Aorta (tissue), 5 donors: Measurements from ENCODE around the gene DSCAM. TPM values are rescaled to one million over a fixed set of nuclear protein-coding genes. Genes with fewer than 3 reads are reported as not detected.
A peak's percentile ranks its signal among the peaks of the same experiment; 100 is the strongest.

Source experiments
- ATAC-seq: fragments of 200-7000 bp; cut with Tn5 transposase; one replicate; pipeline ENCODE4 v1.9.1; 2022; ENCODE audit warnings: moderate library complexity; ENCODE audit not compliant: low FRiP score
- DNase-seq, 2 donors: peaks; one replicate each; pipeline ENCODE4 v3.0.0-alpha.2; 2020
- H3K27ac ChIP-seq, 2 donors: one replicate each; pipeline ENCODE4 v1.5.1; 2013; ENCODE audit warnings: low read length in 2 of 2, mild to moderate bottlenecking in 2 of 2, moderate library complexity in 2 of 2, control low read depth in 1 of 2, inconsistent platforms in 1 of 2, low read depth in 1 of 2
- H3K27me3 ChIP-seq, 2 donors: one replicate each; pipeline ENCODE4 v1.6.1; 2013; ENCODE audit warnings: control low read depth in 1 of 2, low read length in 1 of 2, mild to moderate bottlenecking in 1 of 2, moderate library complexity in 1 of 2; ENCODE audit not compliant: insufficient read depth in 2 of 2, control insufficient read depth in 1 of 2
- H3K36me3 ChIP-seq, 2 donors: one replicate each; pipeline ENCODE4 v1.6.1; 2013; ENCODE audit warnings: control low read depth in 1 of 2, low read length in 1 of 2, mild to moderate bottlenecking in 1 of 2; ENCODE audit not compliant: insufficient read depth in 2 of 2, control insufficient read depth in 1 of 2
- H3K4me1 ChIP-seq, 2 donors: one replicate each; pipeline ENCODE4 v1.6.1; 2013; ENCODE audit warnings: low read length in 2 of 2, control low read depth in 1 of 2, mild to moderate bottlenecking in 1 of 2, moderate library complexity in 1 of 2; ENCODE audit not compliant: insufficient read depth in 2 of 2, control insufficient read depth in 1 of 2
- H3K4me3 ChIP-seq, 2 donors: one replicate each; pipeline ENCODE4 v1.5.1; 2013; ENCODE audit warnings: low read length in 2 of 2, control low read depth in 1 of 2, mild to moderate bottlenecking in 1 of 2
- H3K9me3 ChIP-seq: one replicate; pipeline ENCODE4 v1.6.1; 2013; ENCODE audit warnings: mild to moderate bottlenecking, low read length; ENCODE audit not compliant: control insufficient read depth
- WGBS, 2 donors: extraction: QIAGEN DNeasy Blood & Tissue Kit; methylation state at CpG; one replicate each; pipeline ENCODE4 v1.1.7; 2013; 5-methylcytosine and 5-hydroxymethylcytosine counted together
- intact Hi-C, 2 donors: fragments of 100-400 bp; cut with DNase I; formaldehyde crosslinking; loops; one replicate each; pipeline versions ENCODE4 v1.14.2 to v1.15.0; 2022
- polyA plus RNA-seq, 2 donors: library from polyadenylated mRNA; stranded (reverse); fragments of 200-250 nt; gene quantifications; one replicate each; pipeline ENCODE4 v1.2.3, GENCODE V29; 2013
- total RNA-seq, 2 donors: library from RNA; stranded (reverse); fragmentation: NEBNext Ultra II Directional; extraction: Animal tissue kit (Norgen Biotek cat#: 25700); gene quantifications; one replicate each; pipeline ENCODE4 v1.2.1, GENCODE V29; 2021
- donor health status: healthy with polysubstance abuse.
- donor health status: Bipolar disorder and iron deficiency.
- donor health status: DM: no; HTN: no; CAD: no.
- donor health status: DM: no; HTN: no; CAD: no.
- donor health status: DM: yes; HTN: yes; CAD: no.

Gene DSCAM
- total and polyA plus RNA-seq, 4 donors = not detected

DNA sequence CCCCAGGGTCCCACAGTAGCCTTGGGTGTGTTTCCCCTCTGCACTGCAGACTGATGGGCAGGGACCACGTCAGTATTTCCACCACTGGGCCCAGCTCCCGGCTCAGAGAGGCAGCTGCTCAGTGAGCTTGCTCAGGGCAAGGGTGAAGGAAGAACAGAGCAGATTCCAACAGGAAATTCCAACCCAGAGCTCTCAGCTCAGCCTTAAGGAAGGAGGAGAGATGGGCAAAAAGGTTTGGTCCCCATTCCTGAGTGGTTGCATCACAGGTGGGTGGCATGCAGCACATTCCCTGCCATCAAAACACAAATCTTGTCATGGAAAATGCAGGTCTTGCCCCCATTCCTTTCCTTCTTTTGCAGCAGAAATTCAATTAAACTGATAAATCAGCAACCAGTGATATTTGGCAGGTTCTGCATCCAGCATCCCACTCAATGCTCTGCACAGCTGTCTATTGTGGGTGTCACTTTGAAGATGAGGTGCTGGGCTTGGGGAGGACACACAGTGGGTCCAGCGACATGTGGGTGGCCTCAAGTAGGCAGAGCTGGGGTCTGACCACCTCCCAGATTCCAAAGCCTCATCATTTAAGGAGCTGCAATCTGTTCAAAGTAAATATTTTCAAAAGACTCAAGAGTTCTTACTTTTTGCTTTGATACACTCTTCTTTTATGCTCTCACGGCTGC is 315.4 kb downstream of the DSCAM start:
- intact Hi-C loops = no loop called here
- H3K27me3 ChIP-seq = no peaks in the 10 kb centered on the region
- WGBS, 2 donors = 24 to 36% methylated on average over 4 of the region's 4 CpGs
- no peaks in the 10 kb centered on the region for H3K4me1 ChIP-seq
- ATAC-seq = no peak
- peaks cover 7% of the 10 kb centered on the region for H3K9me3 ChIP-seq
- H3K27ac ChIP-seq = no peak overlapping the region
- no peak overlapping the region for H3K4me3 ChIP-seq
- no peak for DNase-seq
- no peaks in the 10 kb centered on the region for H3K36me3 ChIP-seq

GRCh38 chr21:40531016-40531415 is 315.9 kb downstream of the DSCAM start:
- no peaks in the 10 kb centered on the region for H3K27me3 ChIP-seq
- intact Hi-C loops = no loop called here
- no peaks in the 10 kb centered on the region for H3K36me3 ChIP-seq
- peaks cover 9% of the 10 kb centered on the region for H3K9me3 ChIP-seq
- no peak overlapping the region for H3K4me3 ChIP-seq
- WGBS, 2 donors = 77 to 81% methylated on average over 10 of the region's 10 CpGs
- no peaks in the 10 kb centered on the region for H3K4me1 ChIP-seq
- H3K27ac ChIP-seq = no peak overlapping the region
- no peak for ATAC-seq
- no peak for DNase-seq

GRCh38 chr21:40517646-40518045 is 329.3 kb downstream of the DSCAM start:
- DNase-seq = no peak
- ATAC-seq = no peak
- Histone ChIP-seq H3K9me3 (no peaks in the 10 kb centered on the region), H3K36me3 (no peaks in the 10 kb centered on the region), H3K27ac (no peak overlapping the region), H3K4me3 (no peak overlapping the region), H3K27me3 (no peaks in the 10 kb centered on the region), H3K4me1 (no peaks in the 10 kb centered on the region)
- intact Hi-C loops = no loop called here

DNA sequence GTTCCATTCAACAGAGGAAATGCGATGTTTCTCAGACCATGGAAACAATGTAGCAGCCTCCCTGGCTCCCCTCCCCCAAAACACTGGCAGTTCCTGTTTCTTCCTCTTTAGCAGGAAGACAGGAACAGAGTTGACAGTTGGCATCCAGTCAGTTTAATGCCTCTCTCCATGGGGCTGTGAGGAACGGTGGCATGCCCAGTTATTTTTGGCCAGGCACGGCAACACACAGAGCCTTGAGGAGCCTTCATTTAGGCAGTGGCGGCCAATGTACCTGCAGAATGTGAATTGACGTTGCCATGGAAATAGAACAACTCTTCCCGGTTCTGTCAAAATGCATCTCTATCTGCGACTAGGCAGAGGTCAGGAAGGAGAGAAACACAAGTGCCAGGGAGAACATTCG is 330.6 kb downstream of the DSCAM start:
- intact Hi-C loops = no loop called here
- WGBS, 2 donors = 17 to 19% methylated on average over 8 of the region's 8 CpGs
- Histone ChIP-seq H3K27ac (no peak overlapping the region), H3K9me3 (no peaks in the 10 kb centered on the region), H3K36me3 (no peaks in the 10 kb centered on the region), H3K4me3 (no peak overlapping the region), H3K27me3 (no peaks in the 10 kb centered on the region), H3K4me1 (no peaks in the 10 kb centered on the region)
- ATAC-seq (no peak), DNase-seq (peak in 1 of 2 donors; percentile 73)

DNA sequence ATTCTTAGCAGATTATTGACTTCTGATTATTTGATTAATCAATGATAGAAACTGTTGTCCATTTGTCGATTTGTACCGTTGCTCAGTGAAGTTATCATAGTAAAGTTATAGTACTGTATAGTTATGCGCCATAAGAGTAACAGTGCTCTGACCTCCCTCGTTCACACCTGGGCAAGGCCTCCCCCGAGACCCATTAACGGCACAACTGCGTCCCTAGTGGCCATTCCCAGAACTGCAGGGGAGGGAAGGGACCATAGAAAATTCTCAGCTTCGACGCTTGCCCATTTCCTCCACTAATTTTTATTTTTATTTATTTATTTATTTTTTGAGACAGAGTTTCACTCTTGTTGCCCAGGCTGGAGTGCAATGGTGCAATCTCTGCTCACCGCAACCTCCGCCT is 334.4 kb downstream of the DSCAM start:
- intact Hi-C loops = no loop called here
- no peak for DNase-seq
- no peaks in the 10 kb centered on the region for H3K27me3 ChIP-seq
- WGBS, 2 donors = 83% methylated on average over 11 of the region's 11 CpGs
- H3K4me1 ChIP-seq = no peaks in the 10 kb centered on the region
- H3K27ac ChIP-seq = no peak overlapping the region
- H3K9me3 ChIP-seq = no peaks in the 10 kb centered on the region
- ATAC-seq = no peak
- no peaks in the 10 kb centered on the region for H3K36me3 ChIP-seq
- H3K4me3 ChIP-seq = no peak overlapping the region

DNA sequence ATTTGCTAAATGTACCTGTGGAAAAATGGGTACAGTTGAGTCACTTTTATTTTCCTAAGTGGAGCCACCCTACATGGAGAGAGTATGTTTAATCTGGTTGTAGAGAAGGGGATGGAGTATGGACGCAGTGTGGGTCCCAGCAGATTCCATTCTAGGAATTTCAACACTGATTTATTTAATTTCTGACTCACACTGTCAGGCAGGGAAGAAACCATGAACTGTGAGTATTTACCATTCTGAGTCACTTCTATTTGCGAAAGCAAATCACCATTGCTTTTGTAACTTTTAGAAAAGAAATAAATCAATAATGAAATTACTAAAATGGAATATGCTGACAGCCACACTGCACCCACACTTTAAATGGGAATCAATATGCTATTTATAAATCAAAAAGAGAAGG is 339.0 kb downstream of the DSCAM start:
- WGBS, 2 donors = 42 to 51% methylated on average over 2 of the region's 2 CpGs
- Histone ChIP-seq H3K4me1 (no peaks in the 10 kb centered on the region), H3K4me3 (no peak overlapping the region), H3K27ac (no peak overlapping the region), H3K9me3 (no peaks in the 10 kb centered on the region), H3K27me3 (no peaks in the 10 kb centered on the region), H3K36me3 (no peaks in the 10 kb centered on the region)
- DNase-seq = no peak
- intact Hi-C loops = no loop called here
- ATAC-seq = no peak

DNA sequence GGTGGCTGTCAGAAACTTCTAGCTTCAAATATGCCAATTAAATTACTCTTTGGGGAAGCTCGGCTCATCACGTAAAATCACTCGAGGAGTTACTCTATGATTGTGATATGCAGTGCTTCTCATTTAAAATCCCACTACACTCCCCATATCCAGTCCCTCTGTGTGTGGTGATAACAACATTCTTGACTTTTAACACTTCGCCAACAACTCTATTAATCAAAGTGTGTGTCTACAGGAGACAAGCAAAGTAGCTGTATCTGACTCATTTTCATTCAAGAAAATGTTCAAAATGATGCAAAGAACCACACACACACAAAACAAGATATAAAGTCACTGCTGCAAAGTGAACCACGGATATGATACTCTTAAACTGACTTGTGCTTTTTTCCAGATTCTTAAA is 341.3 kb downstream of the DSCAM start:
- Histone ChIP-seq H3K27ac (no peak overlapping the region), H3K4me1 (no peaks in the 10 kb centered on the region), H3K27me3 (no peaks in the 10 kb centered on the region), H3K4me3 (no peak overlapping the region), H3K36me3 (no peaks in the 10 kb centered on the region), H3K9me3 (no peaks in the 10 kb centered on the region)
- WGBS, 2 donors = 19 to 23% methylated on average over 5 of the region's 5 CpGs
- ATAC-seq (no peak), DNase-seq (no peak)
- intact Hi-C loops = no loop called here

DNA sequence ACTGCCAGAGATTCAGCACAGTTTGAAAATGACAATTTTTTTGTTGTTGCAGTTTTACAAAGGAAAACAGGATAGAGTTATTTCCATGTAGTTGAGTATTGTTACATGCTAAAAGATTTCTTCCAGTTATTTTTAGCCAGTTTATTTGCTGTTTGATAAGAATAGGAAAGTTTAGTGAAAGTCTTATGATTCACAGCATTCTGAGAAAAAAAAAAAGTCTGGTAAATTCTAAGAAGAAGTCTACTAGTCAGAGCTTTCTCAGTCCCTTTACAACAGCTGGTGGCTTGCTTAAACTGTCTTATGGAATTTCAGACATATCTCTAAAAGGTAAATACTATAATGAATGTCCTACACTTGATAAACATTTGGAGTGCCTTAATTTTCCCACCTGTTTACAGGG is 341.7 kb downstream of the DSCAM start:
- ATAC-seq (no peak), DNase-seq (no peak)
- no peak overlapping the region for H3K4me3 ChIP-seq
- no peaks in the 10 kb centered on the region for H3K27me3 ChIP-seq
- intact Hi-C loops = no loop called here
- no peaks in the 10 kb centered on the region for H3K36me3 ChIP-seq
- no peaks in the 10 kb centered on the region for H3K4me1 ChIP-seq
- H3K9me3 ChIP-seq = no peaks in the 10 kb centered on the region
- no peak overlapping the region for H3K27ac ChIP-seq

GRCh38 chr21:40504825-40505224 is 342.1 kb downstream of the DSCAM start:
- WGBS, 2 donors = 8 to 11% methylated on average over 1 of the region's 1 CpG
- Histone ChIP-seq H3K27me3 (no peaks in the 10 kb centered on the region), H3K9me3 (no peaks in the 10 kb centered on the region), H3K36me3 (no peaks in the 10 kb centered on the region), H3K4me3 (no peak overlapping the region), H3K4me1 (no peaks in the 10 kb centered on the region), H3K27ac (no peak overlapping the region)
- DNase-seq (no peak), ATAC-seq (no peak)
- intact Hi-C loops = no loop called here
